Measurements from ENCODE around the gene KRT85.

The KRT85 gene

GRCh38 chr12:52394836-52395405 lies 27.6 kb upstream of the KRT85 start:
- no peak for FAIRE-seq

GRCh38 chr12:52392465-52393007 lies 25.3 kb upstream of the KRT85 start:
- no peak for FAIRE-seq

- FAIRE-seq = no peak
These were observed 24.3 kb upstream of the KRT85 start for GRCh38 chr12:52391618-52392002.

- FAIRE-seq = no peak
These were observed 23.7 kb upstream of the KRT85 start for GRCh38 chr12:52390739-52391617.

- no peak for FAIRE-seq
These were observed 22.3 kb upstream of the KRT85 start for GRCh38 chr12:52389313-52390207.

GRCh38 chr12:52387859-52388258 lies 20.6 kb upstream of the KRT85 start:
- FAIRE-seq = no peak

GRCh38 chr12:52385226-52385702 lies 18.0 kb upstream of the KRT85 start, which contains the start of gene KRT84:
TSS of gene KRT84 (minus strand) at chr12:52385652. CDS start at chr12:52385585, 67 bp downstream.
- no peak for FAIRE-seq

GRCh38 chr12:52383331-52383730 lies 16.1 kb upstream of the KRT85 start:
- no peak for FAIRE-seq

- no peak for FAIRE-seq
These were observed 15.6 kb upstream of the KRT85 start for GRCh38 chr12:52382854-52383253.

GRCh38 chr12:52381206-52381605 lies 13.9 kb upstream of the KRT85 start:
- FAIRE-seq = no peak

- no peak for FAIRE-seq
These were observed 13.0 kb upstream of the KRT85 start for GRCh38 chr12:52380271-52380694.

GRCh38 chr12:52379536-52379935 lies 12.3 kb upstream of the KRT85 start:
- FAIRE-seq = no peak

GRCh38 chr12:52378091-52378490 lies 10.8 kb upstream of the KRT85 start:
- no peak for FAIRE-seq

GRCh38 chr12:52377266-52377665 lies 10.0 kb upstream of the KRT85 start:
- FAIRE-seq = no peak

- FAIRE-seq = no peak
These were observed 5.2 kb upstream of the KRT85 start for GRCh38 chr12:52372216-52373154.

- FAIRE-seq = no peak
These were observed 4.4 kb upstream of the KRT85 start for GRCh38 chr12:52371716-52372115.

GRCh38 chr12:52370926-52371608 lies 3.8 kb upstream of the KRT85 start:
- no peak for FAIRE-seq

- FAIRE-seq = no peak
These were observed 2.5 kb upstream of the KRT85 start for GRCh38 chr12:52369809-52370208.

- FAIRE-seq = no peak
These were observed 1.9 kb upstream of the KRT85 start for GRCh38 chr12:52369211-52369610.

GRCh38 chr12:52368508-52368907 lies 1.2 kb upstream of the KRT85 start:
- FAIRE-seq = no peak

GRCh38 chr12:52367876-52368275 lies 595 bp upstream of the KRT85 start:
- no peak for FAIRE-seq
